ENCODE data around the gene ENGASE. TPM values are rescaled to one million over a fixed set of nuclear protein-coding genes. Genes with fewer than 3 reads are reported as not detected.

Gene ENGASE
- total and polyA plus RNA-seq, 2 experiments from 2014 or later = 9.0 to 27.1 TPM

DNA sequence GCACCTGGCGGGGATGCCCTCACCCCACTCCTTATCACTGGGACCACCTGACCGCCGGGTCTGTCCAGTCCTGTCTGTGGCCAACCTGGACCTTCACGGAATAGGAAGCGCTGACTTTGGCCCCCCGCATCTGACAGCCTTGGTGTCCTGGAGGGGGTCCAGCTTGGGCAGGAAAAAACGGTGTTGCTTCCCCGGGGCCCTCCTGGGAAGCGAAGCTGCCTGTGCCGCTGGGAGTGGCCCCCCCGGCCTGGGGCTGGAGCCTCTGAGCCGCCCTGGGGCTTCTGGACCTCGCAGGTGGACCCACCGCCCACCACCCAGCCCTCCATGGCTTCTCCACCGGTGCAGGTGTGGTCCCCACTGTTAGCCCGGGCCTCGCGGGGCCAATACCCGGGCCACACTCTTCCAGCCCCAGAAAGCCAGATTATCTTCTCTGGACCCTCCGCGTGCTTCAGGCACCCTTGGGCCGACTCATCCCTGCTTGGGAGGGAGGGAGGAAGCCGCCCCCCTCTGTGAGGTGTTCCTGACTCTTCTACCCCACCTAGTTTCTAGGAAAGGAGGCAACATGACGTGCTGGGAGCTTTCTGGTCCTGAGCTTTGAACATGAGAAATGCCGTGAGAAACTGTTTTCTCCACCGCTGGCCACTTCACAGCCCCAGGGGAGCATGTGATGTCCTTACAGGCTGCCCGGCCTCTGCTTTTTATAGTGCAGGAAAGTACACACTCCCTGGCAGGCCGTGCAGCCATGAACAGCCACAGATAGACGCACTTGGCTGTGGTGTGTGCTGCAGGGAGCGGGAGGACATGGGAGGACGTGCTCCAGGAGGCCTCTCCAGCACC is 49.5 kb upstream of the ENGASE start:
- Mint-ChIP-seq H3K27me3 (ENCODE audit: insufficient read depth, low read depth, poor library complexity) (peaks cover 59% of the 10 kb centered on the region), H3K27ac (no peak overlapping the region), H3K4me1 (peaks cover 15% of the 10 kb centered on the region), H3K9me3 (no peaks in the 10 kb centered on the region; the same call in 2 of the 3 replicates), H3K4me3 (peak overlapping the region; percentile 85), H3K36me3 (ENCODE audit: low read depth) (no peaks in the 10 kb centered on the region; the same call in 2 of the 3 replicates)
- peak overlapping the region; percentile 92 for H3K4me3 ChIP-seq
- 0 out of 2 replicates have a peak, but pooled peaks cover 2% of the 10 kb centered on the region for H3F3A ChIP-seq (replicated peaks; ENCODE audit: low read depth)
- peak overlapping the region; percentile 99 for H2AFZ ChIP-seq
- no peaks in the 10 kb centered on the region for H3K36me3 ChIP-seq (ENCODE audit: insufficient read depth)
- H3K27ac ChIP-seq (ENCODE audit: low read depth) = no peak overlapping the region
- TF ChIP-seq, protein P1, sequence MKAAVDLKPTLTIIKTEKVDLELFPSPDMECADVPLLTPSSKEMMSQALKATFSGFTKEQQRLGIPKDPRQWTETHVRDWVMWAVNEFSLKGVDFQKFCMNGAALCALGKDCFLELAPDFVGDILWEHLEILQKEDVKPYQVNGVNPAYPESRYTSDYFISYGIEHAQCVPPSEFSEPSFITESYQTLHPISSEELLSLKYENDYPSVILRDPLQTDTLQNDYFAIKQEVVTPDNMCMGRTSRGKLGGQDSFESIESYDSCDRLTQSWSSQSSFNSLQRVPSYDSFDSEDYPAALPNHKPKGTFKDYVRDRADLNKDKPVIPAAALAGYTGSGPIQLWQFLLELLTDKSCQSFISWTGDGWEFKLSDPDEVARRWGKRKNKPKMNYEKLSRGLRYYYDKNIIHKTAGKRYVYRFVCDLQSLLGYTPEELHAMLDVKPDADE (IDR thresholded peaks at IDR 0.05) = no peak
- TF ChIP-seq, protein P2, sequence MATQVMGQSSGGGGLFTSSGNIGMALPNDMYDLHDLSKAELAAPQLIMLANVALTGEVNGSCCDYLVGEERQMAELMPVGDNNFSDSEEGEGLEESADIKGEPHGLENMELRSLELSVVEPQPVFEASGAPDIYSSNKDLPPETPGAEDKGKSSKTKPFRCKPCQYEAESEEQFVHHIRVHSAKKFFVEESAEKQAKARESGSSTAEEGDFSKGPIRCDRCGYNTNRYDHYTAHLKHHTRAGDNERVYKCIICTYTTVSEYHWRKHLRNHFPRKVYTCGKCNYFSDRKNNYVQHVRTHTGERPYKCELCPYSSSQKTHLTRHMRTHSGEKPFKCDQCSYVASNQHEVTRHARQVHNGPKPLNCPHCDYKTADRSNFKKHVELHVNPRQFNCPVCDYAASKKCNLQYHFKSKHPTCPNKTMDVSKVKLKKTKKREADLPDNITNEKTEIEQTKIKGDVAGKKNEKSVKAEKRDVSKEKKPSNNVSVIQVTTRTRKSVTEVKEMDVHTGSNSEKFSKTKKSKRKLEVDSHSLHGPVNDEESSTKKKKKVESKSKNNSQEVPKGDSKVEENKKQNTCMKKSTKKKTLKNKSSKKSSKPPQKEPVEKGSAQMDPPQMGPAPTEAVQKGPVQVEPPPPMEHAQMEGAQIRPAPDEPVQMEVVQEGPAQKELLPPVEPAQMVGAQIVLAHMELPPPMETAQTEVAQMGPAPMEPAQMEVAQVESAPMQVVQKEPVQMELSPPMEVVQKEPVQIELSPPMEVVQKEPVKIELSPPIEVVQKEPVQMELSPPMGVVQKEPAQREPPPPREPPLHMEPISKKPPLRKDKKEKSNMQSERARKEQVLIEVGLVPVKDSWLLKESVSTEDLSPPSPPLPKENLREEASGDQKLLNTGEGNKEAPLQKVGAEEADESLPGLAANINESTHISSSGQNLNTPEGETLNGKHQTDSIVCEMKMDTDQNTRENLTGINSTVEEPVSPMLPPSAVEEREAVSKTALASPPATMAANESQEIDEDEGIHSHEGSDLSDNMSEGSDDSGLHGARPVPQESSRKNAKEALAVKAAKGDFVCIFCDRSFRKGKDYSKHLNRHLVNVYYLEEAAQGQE (IDR thresholded peaks at IDR 0.05; ENCODE audit: unreplicated experiment) = no peak
- TF ChIP-seq CREB1 (CRISPR knock-in tag; IDR thresholded peaks at IDR 0.05; ENCODE audit: low read depth) = no peak
- TF ChIP-seq JUNB (IDR thresholded peaks at IDR 0.05; ENCODE audit: unreplicated experiment) = no peak
- no peak for TF ChIP-seq POLR2AphosphoS5 (IDR thresholded peaks at IDR 0.05; ENCODE audit: low read depth)
- TF ChIP-seq, protein P3, sequence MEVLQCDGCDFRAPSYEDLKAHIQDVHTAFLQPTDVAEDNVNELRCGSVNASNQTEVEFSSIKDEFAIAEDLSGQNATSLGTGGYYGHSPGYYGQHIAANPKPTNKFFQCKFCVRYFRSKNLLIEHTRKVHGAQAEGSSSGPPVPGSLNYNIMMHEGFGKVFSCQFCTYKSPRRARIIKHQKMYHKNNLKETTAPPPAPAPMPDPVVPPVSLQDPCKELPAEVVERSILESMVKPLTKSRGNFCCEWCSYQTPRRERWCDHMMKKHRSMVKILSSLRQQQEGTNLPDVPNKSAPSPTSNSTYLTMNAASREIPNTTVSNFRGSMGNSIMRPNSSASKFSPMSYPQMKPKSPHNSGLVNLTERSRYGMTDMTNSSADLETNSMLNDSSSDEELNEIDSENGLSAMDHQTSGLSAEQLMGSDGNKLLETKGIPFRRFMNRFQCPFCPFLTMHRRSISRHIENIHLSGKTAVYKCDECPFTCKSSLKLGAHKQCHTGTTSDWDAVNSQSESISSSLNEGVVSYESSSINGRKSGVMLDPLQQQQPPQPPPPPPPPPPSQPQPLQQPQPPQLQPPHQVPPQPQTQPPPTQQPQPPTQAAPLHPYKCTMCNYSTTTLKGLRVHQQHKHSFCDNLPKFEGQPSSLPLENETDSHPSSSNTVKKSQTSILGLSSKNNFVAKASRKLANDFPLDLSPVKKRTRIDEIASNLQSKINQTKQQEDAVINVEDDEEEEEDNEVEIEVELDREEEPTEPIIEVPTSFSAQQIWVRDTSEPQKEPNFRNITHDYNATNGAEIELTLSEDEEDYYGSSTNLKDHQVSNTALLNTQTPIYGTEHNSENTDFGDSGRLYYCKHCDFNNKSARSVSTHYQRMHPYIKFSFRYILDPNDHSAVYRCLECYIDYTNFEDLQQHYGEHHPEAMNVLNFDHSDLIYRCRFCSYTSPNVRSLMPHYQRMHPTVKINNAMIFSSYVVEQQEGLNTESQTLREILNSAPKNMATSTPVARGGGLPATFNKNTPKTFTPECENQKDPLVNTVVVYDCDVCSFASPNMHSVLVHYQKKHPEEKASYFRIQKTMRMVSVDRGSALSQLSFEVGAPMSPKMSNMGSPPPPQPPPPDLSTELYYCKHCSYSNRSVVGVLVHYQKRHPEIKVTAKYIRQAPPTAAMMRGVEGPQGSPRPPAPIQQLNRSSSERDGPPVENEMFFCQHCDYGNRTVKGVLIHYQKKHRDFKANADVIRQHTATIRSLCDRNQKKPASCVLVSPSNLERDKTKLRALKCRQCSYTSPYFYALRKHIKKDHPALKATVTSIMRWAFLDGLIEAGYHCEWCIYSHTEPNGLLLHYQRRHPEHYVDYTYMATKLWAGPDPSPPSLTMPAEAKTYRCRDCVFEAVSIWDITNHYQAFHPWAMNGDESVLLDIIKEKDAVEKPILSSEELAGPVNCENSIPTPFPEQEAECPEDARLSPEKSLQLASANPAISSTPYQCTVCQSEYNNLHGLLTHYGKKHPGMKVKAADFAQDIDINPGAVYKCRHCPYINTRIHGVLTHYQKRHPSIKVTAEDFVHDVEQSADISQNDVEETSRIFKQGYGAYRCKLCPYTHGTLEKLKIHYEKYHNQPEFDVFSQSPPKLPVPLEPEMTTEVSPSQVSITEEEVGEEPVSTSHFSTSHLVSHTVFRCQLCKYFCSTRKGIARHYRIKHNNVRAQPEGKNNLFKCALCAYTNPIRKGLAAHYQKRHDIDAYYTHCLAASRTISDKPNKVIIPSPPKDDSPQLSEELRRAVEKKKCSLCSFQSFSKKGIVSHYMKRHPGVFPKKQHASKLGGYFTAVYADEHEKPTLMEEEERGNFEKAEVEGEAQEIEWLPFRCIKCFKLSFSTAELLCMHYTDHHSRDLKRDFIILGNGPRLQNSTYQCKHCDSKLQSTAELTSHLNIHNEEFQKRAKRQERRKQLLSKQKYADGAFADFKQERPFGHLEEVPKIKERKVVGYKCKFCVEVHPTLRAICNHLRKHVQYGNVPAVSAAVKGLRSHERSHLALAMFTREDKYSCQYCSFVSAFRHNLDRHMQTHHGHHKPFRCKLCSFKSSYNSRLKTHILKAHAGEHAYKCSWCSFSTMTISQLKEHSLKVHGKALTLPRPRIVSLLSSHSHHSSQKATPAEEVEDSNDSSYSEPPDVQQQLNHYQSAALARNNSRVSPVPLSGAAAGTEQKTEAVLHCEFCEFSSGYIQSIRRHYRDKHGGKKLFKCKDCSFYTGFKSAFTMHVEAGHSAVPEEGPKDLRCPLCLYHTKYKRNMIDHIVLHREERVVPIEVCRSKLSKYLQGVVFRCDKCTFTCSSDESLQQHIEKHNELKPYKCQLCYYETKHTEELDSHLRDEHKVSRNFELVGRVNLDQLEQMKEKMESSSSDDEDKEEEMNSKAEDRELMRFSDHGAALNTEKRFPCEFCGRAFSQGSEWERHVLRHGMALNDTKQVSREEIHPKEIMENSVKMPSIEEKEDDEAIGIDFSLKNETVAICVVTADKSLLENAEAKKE (CRISPR knock-in tag; IDR thresholded peaks at IDR 0.05) = no peak
- no peak for TF ChIP-seq EZH2phosphoT487 (IDR thresholded peaks at IDR 0.05; ENCODE audit: unreplicated experiment)
- TF ChIP-seq ZNF331 (CRISPR knock-in tag; IDR thresholded peaks at IDR 0.05; ENCODE audit: low read depth) = no peak
- no peak for TF ChIP-seq EZH2 (IDR thresholded peaks at IDR 0.05; ENCODE audit: low read depth, unreplicated experiment)
- no peak for TF ChIP-seq ZNF114 (CRISPR knock-in tag; IDR thresholded peaks at IDR 0.05)
- TF ChIP-seq, protein P4, sequence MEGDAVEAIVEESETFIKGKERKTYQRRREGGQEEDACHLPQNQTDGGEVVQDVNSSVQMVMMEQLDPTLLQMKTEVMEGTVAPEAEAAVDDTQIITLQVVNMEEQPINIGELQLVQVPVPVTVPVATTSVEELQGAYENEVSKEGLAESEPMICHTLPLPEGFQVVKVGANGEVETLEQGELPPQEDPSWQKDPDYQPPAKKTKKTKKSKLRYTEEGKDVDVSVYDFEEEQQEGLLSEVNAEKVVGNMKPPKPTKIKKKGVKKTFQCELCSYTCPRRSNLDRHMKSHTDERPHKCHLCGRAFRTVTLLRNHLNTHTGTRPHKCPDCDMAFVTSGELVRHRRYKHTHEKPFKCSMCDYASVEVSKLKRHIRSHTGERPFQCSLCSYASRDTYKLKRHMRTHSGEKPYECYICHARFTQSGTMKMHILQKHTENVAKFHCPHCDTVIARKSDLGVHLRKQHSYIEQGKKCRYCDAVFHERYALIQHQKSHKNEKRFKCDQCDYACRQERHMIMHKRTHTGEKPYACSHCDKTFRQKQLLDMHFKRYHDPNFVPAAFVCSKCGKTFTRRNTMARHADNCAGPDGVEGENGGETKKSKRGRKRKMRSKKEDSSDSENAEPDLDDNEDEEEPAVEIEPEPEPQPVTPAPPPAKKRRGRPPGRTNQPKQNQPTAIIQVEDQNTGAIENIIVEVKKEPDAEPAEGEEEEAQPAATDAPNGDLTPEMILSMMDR (conservative IDR thresholded peaks at IDR 0.05; ENCODE audit: low read depth in 2 of 2) = no peak
- no peak for TF ChIP-seq STAT1 (IDR thresholded peaks at IDR 0.05; ENCODE audit: unreplicated experiment)
- DNase-seq (ENCODE audit: low spot score) (no peak), ATAC-seq (no peak)
- H3K4me1 ChIP-seq (ENCODE audit: insufficient read depth) = peaks cover 7% of the 10 kb centered on the region
- no peaks in the 10 kb centered on the region for H4K20me1 ChIP-seq (replicated peaks; ENCODE audit: insufficient read depth)
- no peaks in the 10 kb centered on the region for H3K9me2 ChIP-seq (ENCODE audit: insufficient read depth)
- peaks cover 65% of the 10 kb centered on the region for H3K27me3 ChIP-seq (ENCODE audit: insufficient read depth)
- H3K4me2 ChIP-seq = peak overlapping the region; percentile 97
- H3K79me2 ChIP-seq (replicated peaks; ENCODE audit: insufficient read depth) = no peaks in the 10 kb centered on the region

Data from GM23338 (cell line).